ENCODE measurements around the gene KRTAP1-5. TPM values are rescaled to one million over a fixed set of nuclear protein-coding genes. Genes with fewer than 3 reads are reported as not detected.

The KRTAP1-5 gene
- total RNA-seq, 1 donor from 2014 or later: not detected

DNA sequence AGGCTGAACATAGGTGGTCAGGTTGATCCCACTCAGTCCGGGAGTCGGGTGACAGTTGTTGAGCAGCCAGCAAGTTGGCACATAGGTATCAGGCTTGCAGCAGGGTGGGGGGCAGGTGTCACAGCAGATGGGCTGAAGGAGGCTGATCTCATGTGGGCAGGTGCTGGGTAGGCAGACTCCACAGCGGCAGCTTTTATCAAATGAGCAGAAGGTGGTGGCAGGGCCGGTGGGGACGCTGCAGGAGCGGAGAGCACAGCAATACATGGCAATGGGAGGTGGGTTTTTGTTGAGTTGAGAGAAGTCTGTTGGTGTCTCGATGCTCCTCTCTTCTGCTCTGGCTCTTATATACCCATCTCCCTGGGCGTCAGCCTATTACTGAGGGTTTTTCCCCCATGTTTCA is 18.2 kb downstream of the KRTAP1-5 start, which contains the start of gene KRTAP3-1:
KRTAP3-1 (minus strand) TSS at position 318 of the 400 bp plus-strand sequence; CDS start at position 264, 54 bp downstream.
- H3K27me3 ChIP-seq (ENCODE audit: insufficient read depth, low read length): no peaks in the 10 kb centered on the region
- FAIRE-seq (no peak), DNase-seq (ENCODE audit: low read depth) (no peak)
- no peaks in the 10 kb centered on the region for H3K79me2 ChIP-seq (ENCODE audit: insufficient read depth, low read length)
- H3K9ac ChIP-seq (ENCODE audit: low read length): no peak within 1 kb of the TSS
- no peak within 1 kb of the TSS for H2AFZ ChIP-seq (ENCODE audit: low read depth, low read length)
- TF ChIP-seq, protein P1, sequence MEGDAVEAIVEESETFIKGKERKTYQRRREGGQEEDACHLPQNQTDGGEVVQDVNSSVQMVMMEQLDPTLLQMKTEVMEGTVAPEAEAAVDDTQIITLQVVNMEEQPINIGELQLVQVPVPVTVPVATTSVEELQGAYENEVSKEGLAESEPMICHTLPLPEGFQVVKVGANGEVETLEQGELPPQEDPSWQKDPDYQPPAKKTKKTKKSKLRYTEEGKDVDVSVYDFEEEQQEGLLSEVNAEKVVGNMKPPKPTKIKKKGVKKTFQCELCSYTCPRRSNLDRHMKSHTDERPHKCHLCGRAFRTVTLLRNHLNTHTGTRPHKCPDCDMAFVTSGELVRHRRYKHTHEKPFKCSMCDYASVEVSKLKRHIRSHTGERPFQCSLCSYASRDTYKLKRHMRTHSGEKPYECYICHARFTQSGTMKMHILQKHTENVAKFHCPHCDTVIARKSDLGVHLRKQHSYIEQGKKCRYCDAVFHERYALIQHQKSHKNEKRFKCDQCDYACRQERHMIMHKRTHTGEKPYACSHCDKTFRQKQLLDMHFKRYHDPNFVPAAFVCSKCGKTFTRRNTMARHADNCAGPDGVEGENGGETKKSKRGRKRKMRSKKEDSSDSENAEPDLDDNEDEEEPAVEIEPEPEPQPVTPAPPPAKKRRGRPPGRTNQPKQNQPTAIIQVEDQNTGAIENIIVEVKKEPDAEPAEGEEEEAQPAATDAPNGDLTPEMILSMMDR (IDR thresholded peaks at IDR 0.05; ENCODE audit: insufficient read depth, low read depth, low read length): no peak
- TF ChIP-seq EZH2 (IDR thresholded peaks at IDR 0.05; ENCODE audit: insufficient read depth, low read length): no peak
- no peak within 1 kb of the TSS for H3K4me2 ChIP-seq (ENCODE audit: low read length)
- H3K9me3 Mint-ChIP-seq (ENCODE audit: unreplicated experiment): no peaks in the 10 kb centered on the region
- no peaks in the 10 kb centered on the region for H4K20me1 ChIP-seq (ENCODE audit: insufficient read depth, low read length)
- H3K4me3 ChIP-seq (ENCODE audit: insufficient read depth, low read depth, low read length): no peak within 1 kb of the TSS
- no peaks in the 10 kb centered on the region for H3K36me3 Mint-ChIP-seq (ENCODE audit: low read depth, unreplicated experiment)
- no peaks in the 10 kb centered on the region for H3K36me3 ChIP-seq (ENCODE audit: insufficient read depth, low read length)
- H3K4me1 Mint-ChIP-seq (ENCODE audit: low read depth, unreplicated experiment): no peaks in the 10 kb centered on the region
- H3K27ac Mint-ChIP-seq (ENCODE audit: unreplicated experiment): no peak within 1 kb of the TSS
- H3K4me1 ChIP-seq (ENCODE audit: insufficient read depth, low read length): no peaks in the 10 kb centered on the region
- H3K27me3 Mint-ChIP-seq (ENCODE audit: low read depth, unreplicated experiment): peaks cover 2% of the 10 kb centered on the region
- no peaks in the 10 kb centered on the region for H3K9me3 ChIP-seq (ENCODE audit: insufficient read depth, low read depth, low read length)
- H3K4me3 Mint-ChIP-seq (ENCODE audit: unreplicated experiment): no peak within 1 kb of the TSS
- H3K27ac ChIP-seq (ENCODE audit: low read depth, low read length): no peak within 1 kb of the TSS

DNA sequence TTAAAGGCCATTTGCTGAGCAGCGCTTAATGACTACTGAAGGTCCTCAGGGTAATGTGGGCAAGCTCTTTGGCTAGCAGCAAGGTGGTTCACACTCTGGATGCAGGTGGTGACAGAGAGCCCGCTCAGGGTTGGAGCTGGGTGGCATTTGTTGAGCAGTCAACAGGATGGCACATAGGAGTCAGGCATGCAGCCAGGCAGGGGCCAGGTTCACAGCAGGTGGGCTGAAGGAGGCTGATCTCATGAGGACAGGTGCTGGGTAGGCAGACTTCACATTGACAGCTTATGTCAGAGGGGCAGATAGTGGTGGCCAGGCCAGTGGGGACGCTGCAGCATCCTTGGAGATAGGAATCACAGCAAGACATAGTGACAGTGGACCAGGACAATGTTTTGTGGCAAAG is 22.6 kb downstream of the KRTAP1-5 start:
- no peaks in the 10 kb centered on the region for H3K36me3 ChIP-seq (ENCODE audit: insufficient read depth, low read length)
- H3K36me3 Mint-ChIP-seq (ENCODE audit: low read depth, unreplicated experiment): no peaks in the 10 kb centered on the region
- DNase-seq (ENCODE audit: low read depth) (no peak), FAIRE-seq (no peak)
- no peaks in the 10 kb centered on the region for H4K20me1 ChIP-seq (ENCODE audit: insufficient read depth, low read length)
- no peaks in the 10 kb centered on the region for H3K4me1 Mint-ChIP-seq (ENCODE audit: low read depth, unreplicated experiment)
- no peaks in the 10 kb centered on the region for H3K79me2 ChIP-seq (ENCODE audit: insufficient read depth, low read length)
- H3K4me3 Mint-ChIP-seq (ENCODE audit: unreplicated experiment): no peak overlapping the region
- H3K9me3 Mint-ChIP-seq (ENCODE audit: unreplicated experiment): no peaks in the 10 kb centered on the region
- no peak overlapping the region for H3K27ac Mint-ChIP-seq (ENCODE audit: unreplicated experiment)
- H3K9ac ChIP-seq (ENCODE audit: low read length): no peak overlapping the region
- TF ChIP-seq, protein P1 (IDR thresholded peaks at IDR 0.05; ENCODE audit: insufficient read depth, low read depth, low read length): no peak
- TF ChIP-seq EZH2 (IDR thresholded peaks at IDR 0.05; ENCODE audit: insufficient read depth, low read length): no peak
- no peaks in the 10 kb centered on the region for H3K9me3 ChIP-seq (ENCODE audit: insufficient read depth, low read depth, low read length)
- no peak overlapping the region for H3K27ac ChIP-seq (ENCODE audit: low read depth, low read length)
- H2AFZ ChIP-seq (ENCODE audit: low read depth, low read length): no peak overlapping the region
- no peaks in the 10 kb centered on the region for H3K4me1 ChIP-seq (ENCODE audit: insufficient read depth, low read length)
- no peak overlapping the region for H3K4me3 ChIP-seq (ENCODE audit: insufficient read depth, low read depth, low read length)
- H3K27me3 Mint-ChIP-seq (ENCODE audit: low read depth, unreplicated experiment): peaks cover 2% of the 10 kb centered on the region
- H3K4me2 ChIP-seq (ENCODE audit: low read length): no peak overlapping the region
- H3K27me3 ChIP-seq (ENCODE audit: insufficient read depth, low read length): no peaks in the 10 kb centered on the region

DNA sequence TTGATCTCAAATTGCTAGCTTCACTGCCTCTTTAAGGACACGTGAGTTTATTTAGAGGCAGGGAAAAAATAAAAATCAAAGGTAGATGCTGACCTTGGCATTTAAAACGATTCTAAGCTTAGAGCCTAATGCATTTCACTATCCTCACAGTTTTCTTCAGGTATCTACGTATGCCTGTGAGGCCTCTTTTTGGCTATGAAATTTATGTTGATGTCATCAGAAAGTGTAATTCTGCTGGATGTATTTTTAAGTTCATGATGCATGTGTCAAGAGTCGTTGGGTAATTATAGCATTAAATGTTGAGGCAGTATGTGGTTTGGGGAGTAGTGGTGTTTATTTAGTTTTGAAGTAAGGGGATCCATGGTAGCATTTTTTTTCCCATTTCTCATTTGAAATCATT is 23.1 kb downstream of the KRTAP1-5 start:
- no peak for TF ChIP-seq EZH2 (IDR thresholded peaks at IDR 0.05; ENCODE audit: insufficient read depth, low read length)
- TF ChIP-seq, protein P1 (IDR thresholded peaks at IDR 0.05; ENCODE audit: insufficient read depth, low read depth, low read length): no peak
- Histone ChIP-seq H3K4me3 (ENCODE audit: insufficient read depth, low read depth, low read length) (no peak overlapping the region), H3K4me2 (ENCODE audit: low read length) (no peak overlapping the region), H3K9me3 (ENCODE audit: insufficient read depth, low read depth, low read length) (no peaks in the 10 kb centered on the region), H2AFZ (ENCODE audit: low read depth, low read length) (no peak overlapping the region), H3K27ac (ENCODE audit: low read depth, low read length) (no peak overlapping the region), H3K79me2 (ENCODE audit: insufficient read depth, low read length) (no peaks in the 10 kb centered on the region), H3K27me3 (ENCODE audit: insufficient read depth, low read length) (no peaks in the 10 kb centered on the region), H3K9ac (ENCODE audit: low read length) (no peak overlapping the region), H3K36me3 (ENCODE audit: insufficient read depth, low read length) (no peaks in the 10 kb centered on the region), H4K20me1 (ENCODE audit: insufficient read depth, low read length) (no peaks in the 10 kb centered on the region), H3K4me1 (ENCODE audit: insufficient read depth, low read length) (no peaks in the 10 kb centered on the region)
- DNase-seq (ENCODE audit: low read depth) (no peak), FAIRE-seq (no peak)
- peaks cover 2% of the 10 kb centered on the region for H3K27me3 Mint-ChIP-seq (ENCODE audit: low read depth, unreplicated experiment)
- no peaks in the 10 kb centered on the region for H3K9me3 Mint-ChIP-seq (ENCODE audit: unreplicated experiment)
- H3K4me3 Mint-ChIP-seq (ENCODE audit: unreplicated experiment): no peak overlapping the region
- no peaks in the 10 kb centered on the region for H3K4me1 Mint-ChIP-seq (ENCODE audit: low read depth, unreplicated experiment)
- no peaks in the 10 kb centered on the region for H3K36me3 Mint-ChIP-seq (ENCODE audit: low read depth, unreplicated experiment)
- H3K27ac Mint-ChIP-seq (ENCODE audit: unreplicated experiment): no peak overlapping the region
